ENCODE measurements around the gene TAS2R41.

DNA sequence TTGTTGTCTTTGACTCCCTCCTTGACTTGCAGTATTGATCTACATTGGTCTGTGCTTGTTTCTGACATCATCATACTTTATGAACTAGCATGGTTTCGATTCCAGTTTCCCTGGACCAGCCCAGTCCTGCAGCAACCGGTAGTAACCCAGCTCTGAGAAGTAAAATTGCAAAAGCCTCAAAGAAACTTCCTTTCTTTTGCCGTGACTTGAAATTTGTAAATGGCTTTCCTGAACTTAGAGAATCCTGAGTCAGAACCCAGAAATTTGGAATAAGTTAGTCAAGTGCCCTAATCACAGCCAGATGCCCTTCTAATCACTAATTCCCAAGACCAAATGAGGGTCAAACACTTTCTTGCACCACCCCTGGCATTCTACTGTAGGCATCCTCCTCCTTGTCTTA, 19.4 kb upstream of the TAS2R41 start:
- no peak for TF ChIP-seq EP300 (IDR thresholded peaks at IDR 0.05)
- no peak for TF ChIP-seq POLR2A (IDR thresholded peaks at IDR 0.05)
- TF ChIP-seq, protein P1, sequence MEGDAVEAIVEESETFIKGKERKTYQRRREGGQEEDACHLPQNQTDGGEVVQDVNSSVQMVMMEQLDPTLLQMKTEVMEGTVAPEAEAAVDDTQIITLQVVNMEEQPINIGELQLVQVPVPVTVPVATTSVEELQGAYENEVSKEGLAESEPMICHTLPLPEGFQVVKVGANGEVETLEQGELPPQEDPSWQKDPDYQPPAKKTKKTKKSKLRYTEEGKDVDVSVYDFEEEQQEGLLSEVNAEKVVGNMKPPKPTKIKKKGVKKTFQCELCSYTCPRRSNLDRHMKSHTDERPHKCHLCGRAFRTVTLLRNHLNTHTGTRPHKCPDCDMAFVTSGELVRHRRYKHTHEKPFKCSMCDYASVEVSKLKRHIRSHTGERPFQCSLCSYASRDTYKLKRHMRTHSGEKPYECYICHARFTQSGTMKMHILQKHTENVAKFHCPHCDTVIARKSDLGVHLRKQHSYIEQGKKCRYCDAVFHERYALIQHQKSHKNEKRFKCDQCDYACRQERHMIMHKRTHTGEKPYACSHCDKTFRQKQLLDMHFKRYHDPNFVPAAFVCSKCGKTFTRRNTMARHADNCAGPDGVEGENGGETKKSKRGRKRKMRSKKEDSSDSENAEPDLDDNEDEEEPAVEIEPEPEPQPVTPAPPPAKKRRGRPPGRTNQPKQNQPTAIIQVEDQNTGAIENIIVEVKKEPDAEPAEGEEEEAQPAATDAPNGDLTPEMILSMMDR (IDR thresholded peaks at IDR 0.05): no peak
